Activated naive CD4-positive, alpha-beta T cell treated with anti-CD3 and anti-CD28 coated beads, Interleukin-2, amount 50 U/mL, for 16 hours (primary cell): ENCODE data around the gene ZNF513.
"Not testable (repeated sequence)": the region's sequence is repeated elsewhere in the genome, so short reads cannot be mapped to it uniquely, and the experiment has no call there.

Source experiments
- DNase-seq: peaks from one replicate; pipeline ENCODE4 v3.0.0-alpha.2; 2020

The ZNF513 gene

GRCh38 chr2:27354597-27354927 is 26.0 kb downstream of the ZNF513 start:
- DNase-seq = no peak

- no peak for DNase-seq
Measured at GRCh38 chr2:27353762-27354596, 26.6 kb downstream of the ZNF513 start.

GRCh38 chr2:27353386-27353761 is 27.2 kb downstream of the ZNF513 start:
- DNase-seq = not testable (repeated sequence)

DNA sequence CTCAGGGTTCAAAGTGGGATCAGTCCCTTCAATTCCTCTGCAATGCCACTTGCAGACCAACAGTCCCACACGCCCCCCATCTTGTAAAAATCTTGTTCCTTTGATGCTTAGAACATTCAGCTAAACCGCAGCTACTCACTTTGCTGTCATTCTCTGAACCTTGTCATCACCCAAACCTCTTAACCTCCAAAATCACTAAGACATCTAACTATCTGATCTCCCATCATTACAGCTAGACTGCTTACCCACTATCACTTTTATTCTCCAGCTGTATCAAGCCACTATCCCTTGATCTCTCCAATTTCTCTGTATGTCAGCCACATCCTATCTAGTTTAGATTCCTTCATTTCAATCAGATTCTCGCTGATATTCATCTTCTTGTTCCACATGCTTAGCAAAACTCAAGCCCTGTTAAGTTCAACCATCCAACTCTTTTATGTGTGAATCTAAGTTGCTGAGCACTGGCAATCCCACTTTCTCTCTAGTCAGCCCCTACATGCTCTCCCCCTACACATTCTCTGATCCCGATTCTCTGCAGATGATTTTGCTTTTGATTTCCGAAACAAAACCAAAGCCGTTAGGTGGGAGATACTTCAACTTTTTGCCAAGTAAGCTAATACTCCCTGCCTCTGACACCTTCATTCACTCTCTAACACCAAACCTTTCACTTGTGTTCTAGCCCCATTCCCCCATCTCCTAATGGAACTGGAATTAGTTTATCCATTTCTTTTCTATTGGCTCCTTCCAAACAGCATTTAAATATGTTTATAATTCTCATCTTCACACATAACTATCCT is 28.5 kb downstream of the ZNF513 start:
- DNase-seq = no peak

GRCh38 chr2:27350106-27350693 is 30.3 kb downstream of the ZNF513 start:
- DNase-seq = no peak

DNA sequence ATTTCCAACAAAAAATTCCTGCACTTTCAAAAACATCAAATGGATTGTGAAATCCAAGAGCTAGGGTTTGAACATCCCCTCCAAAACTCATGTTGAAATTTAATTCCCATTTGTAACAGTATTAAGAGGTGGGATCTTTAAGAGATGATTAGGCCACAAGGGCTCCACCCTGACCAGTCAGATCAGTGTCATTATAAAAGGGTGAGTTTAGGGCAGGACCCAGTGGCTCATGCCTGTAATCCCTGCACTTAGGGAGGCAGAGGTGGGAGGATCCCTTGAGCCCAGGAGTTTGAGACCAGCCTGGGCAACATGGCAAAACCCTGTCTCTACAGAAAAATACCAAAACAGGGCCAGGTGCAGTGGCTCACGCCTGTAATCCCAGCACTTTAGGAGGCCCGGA is 32.9 kb downstream of the ZNF513 start:
- no peak for DNase-seq

- DNase-seq = no peak
Measured at GRCh38 chr2:27336173-27336572, 44.4 kb downstream of the ZNF513 start.

DNA sequence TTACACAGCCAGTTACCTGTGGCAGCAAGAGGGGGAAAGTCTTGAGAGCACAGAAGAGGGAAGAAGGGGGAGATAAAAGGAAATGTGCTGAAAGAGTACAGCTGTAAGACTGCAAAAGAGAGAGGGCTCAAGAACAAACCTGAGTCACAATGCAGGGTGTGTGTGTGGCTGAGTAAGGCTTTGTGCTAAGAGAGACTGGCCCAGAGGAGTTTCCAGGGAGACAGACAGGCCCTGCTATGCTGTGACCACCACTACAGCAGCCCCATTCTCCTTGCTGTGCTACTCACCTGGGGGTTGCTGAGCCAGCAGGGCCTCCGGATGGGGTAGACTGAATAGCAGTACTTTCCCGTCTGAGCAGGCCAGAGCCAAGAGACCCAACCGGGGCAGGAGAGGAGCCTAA is 45.2 kb downstream of the ZNF513 start:
- DNase-seq = no peak
